OCI-M2 (cell line): ENCODE measurements around the gene HSF5.

Experiments
- DNase-seq: peaks from one replicate; lab custom pipeline; 2025; ENCODE audit not compliant: unreplicated experiment; lab: John Stamatoyannopoulos, UW

Gene HSF5

GRCh38 chr17:58370716-58371115 is 117.5 kb downstream of the HSF5 start:
- no peak for DNase-seq

- DNase-seq = no peak
Observed at GRCh38 chr17:58370309-58370708, 117.9 kb downstream of the HSF5 start.
